Panc1 (cell line): ENCODE results near the gene NFIC. TPM values are rescaled to one million over a fixed set of nuclear protein-coding genes. Genes with fewer than 3 reads are reported as not detected.
A peak's percentile ranks its signal among the peaks of the same experiment; 100 is the strongest.

Experiments
- ATAC-seq: fragments of 200-7000 bp; cut with Tn5 transposase; 2 replicates; pipeline ENCODE4 v1.9.1; 2020; ENCODE audit warnings: mild to moderate bottlenecking, moderate library complexity
- BruUV-seq: library from RNA; stranded (reverse); fragments of 400-500 nt; replicated peaks from 2 replicates; lab custom pipeline; 2021; lab: Mats Ljungman, UMichigan
- CTCF ChIA-PET: fragments of 300-600 bp; sonication (Branson Sonifier 250); formaldehyde crosslinking; loops from one replicate; lab custom pipeline; 2022; ENCODE audit warnings: antibody characterized with exemption; lab: Charles Lee
- POLR2A ChIA-PET: fragments of 300-600 bp; sonication (Branson Sonifier 250); formaldehyde crosslinking; loops from one replicate; lab custom pipeline; 2022; ENCODE audit warnings: antibody characterized with exemption; lab: Charles Lee
- DNase-seq: peaks from one replicate; pipeline ENCODE4 v3.0.0-alpha.2; 2010; ENCODE audit warnings: low read depth, low spot score
- H3K27ac ChIP-seq: 2 replicates; pipeline ENCODE4 v1.5.1; 2011; ENCODE audit warnings: mild to moderate bottlenecking, low read length, inconsistent platforms
- H3K27me3 ChIP-seq: fragments of 200-500 bp; sonication (Bioruptor generic); 2 replicates; pipeline ENCODE4 v1.6.0; 2014; ENCODE audit warnings: low read length, inconsistent platforms; ENCODE audit not compliant: control insufficient read depth, insufficient read depth
- H3K36me3 ChIP-seq: fragments of 200-500 bp; sonication (Bioruptor generic); 2 replicates; pipeline ENCODE4 v1.5.1; 2014; ENCODE audit warnings: inconsistent platforms, mild to moderate bottlenecking, low read length, moderate library complexity; ENCODE audit not compliant: control insufficient read depth, insufficient read depth
- H3K4me1 ChIP-seq: 2 replicates; pipeline ENCODE4 v1.5.1; 2011; ENCODE audit warnings: inconsistent platforms, mild to moderate bottlenecking, low read length, moderate library complexity; ENCODE audit not compliant: control insufficient read depth, insufficient read depth
- H3K4me3 ChIP-seq, 2 experiments: 2 replicates each; pipeline ENCODE4 v1.5.1; 2011 to 2012; ENCODE audit warnings: low read depth in 2 of 2, low read length in 2 of 2, mild to moderate bottlenecking in 2 of 2, inconsistent platforms in 1 of 2, moderate library complexity in 1 of 2
- H3K9me3 ChIP-seq: fragments of 200-500 bp; sonication (Bioruptor generic); 2 replicates; pipeline ENCODE4 v1.5.1; 2014; ENCODE audit warnings: low read depth, mild to moderate bottlenecking, inconsistent platforms, low read length, moderate library complexity; ENCODE audit not compliant: control insufficient read depth, insufficient read depth
- POLR2AphosphoS5 ChIP-seq: IDR thresholded peaks from 2 replicates; pipeline ENCODE4 v1.6.1; 2012; ENCODE audit warnings: mild to moderate bottlenecking, low read depth, low read length, moderate library complexity
- REST ChIP-seq, 2 experiments: IDR thresholded peaks; 2 replicates each; pipeline ENCODE4 v1.6.1; 2011 to 2012; ENCODE audit warnings: low read depth in 2 of 2, control low read depth in 1 of 2, low read length in 1 of 2, mild to moderate bottlenecking in 1 of 2, moderate library complexity in 1 of 2; ENCODE audit not compliant: insufficient read depth in 1 of 2
- SIN3A ChIP-seq: IDR thresholded peaks from 2 replicates; pipeline ENCODE4 v1.6.1; 2012; ENCODE audit warnings: low read depth, mild to moderate bottlenecking, low read length, moderate library complexity, borderline replicate concordance; ENCODE audit not compliant: insufficient read depth
- TCF7L2 ChIP-seq: IDR thresholded peaks from 2 replicates; pipeline ENCODE4 v1.6.1; 2011; ENCODE audit warnings: mild to moderate bottlenecking, low read depth, low read length, inconsistent platforms
- in situ Hi-C: cut with HindIII; loops from 2 replicates; pipeline ENCODE4 v1.10.0; 2016; ENCODE audit warnings: low sequenced_read_pairs, low pct_unique_long_range_greater_than_20kb
- intact Hi-C: fragments of 100-400 bp; cut with micrococcal nuclease; formaldehyde crosslinking; loops from one replicate; pipeline ENCODE4 v1.10.0; 2022; ENCODE audit not compliant: unreplicated experiment
- total RNA-seq: library from RNA; stranded (reverse); gene quantifications from one replicate; pipeline ENCODE4 v1.2.1, GENCODE V29; 2021; ENCODE audit not compliant: unreplicated experiment
- TF ChIP-seq, protein P1 (sequence below): fragments of 450-650 bp; IDR thresholded peaks from 2 replicates; pipeline ENCODE4 v1.5.1; 2017; ENCODE audit warnings: mild to moderate bottlenecking

Gene NFIC
- total RNA-seq, 1 experiment from 2014 or later, result 120 TPM

DNA sequence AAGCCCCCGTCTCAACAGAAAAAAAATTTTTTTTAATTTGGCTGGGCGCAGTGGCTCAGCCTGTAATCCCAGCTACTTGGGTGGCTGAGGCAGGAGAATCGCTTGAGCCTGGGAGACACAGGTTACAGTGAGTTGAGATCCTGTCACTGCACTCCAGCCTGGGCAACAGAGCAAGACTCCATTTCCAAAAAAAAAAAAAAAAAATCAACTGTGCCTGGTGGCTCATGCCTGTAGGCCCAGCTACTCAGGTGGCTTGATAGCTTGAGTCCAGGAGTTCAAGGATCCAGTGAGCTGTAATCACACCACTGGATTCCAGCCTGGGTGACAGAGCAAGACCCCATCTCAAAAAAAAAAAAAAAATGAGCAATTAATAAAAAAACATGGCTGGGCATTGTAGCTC is 135.4 kb downstream of the NFIC start:
- ChIA-PET CTCF (no interaction called here), POLR2A (no interaction called here)
- H3K4me3 ChIP-seq, result no peak overlapping the region
- no peaks in the 10 kb centered on the region for H3K9me3 ChIP-seq
- intact Hi-C loops, result no loop called here
- no peaks in the 10 kb centered on the region for H3K4me1 ChIP-seq
- H3K36me3 ChIP-seq, result peaks cover 2% of the 10 kb centered on the region; the same call in 1 of the 2 replicates
- BruUV-seq, result no TSS peak
- in situ Hi-C loops, result no loop called here
- no peaks in the 10 kb centered on the region for H3K27me3 ChIP-seq
- TF ChIP-seq REST (IDR thresholded peaks at IDR 0.05; ENCODE audit: insufficient read depth in 1 of 2, low read depth in 2 of 2, low read length in 1 of 2) (no peak), SIN3A (no peak), POLR2AphosphoS5 (no peak), TCF7L2 (no peak)
- TF ChIP-seq, protein P1, sequence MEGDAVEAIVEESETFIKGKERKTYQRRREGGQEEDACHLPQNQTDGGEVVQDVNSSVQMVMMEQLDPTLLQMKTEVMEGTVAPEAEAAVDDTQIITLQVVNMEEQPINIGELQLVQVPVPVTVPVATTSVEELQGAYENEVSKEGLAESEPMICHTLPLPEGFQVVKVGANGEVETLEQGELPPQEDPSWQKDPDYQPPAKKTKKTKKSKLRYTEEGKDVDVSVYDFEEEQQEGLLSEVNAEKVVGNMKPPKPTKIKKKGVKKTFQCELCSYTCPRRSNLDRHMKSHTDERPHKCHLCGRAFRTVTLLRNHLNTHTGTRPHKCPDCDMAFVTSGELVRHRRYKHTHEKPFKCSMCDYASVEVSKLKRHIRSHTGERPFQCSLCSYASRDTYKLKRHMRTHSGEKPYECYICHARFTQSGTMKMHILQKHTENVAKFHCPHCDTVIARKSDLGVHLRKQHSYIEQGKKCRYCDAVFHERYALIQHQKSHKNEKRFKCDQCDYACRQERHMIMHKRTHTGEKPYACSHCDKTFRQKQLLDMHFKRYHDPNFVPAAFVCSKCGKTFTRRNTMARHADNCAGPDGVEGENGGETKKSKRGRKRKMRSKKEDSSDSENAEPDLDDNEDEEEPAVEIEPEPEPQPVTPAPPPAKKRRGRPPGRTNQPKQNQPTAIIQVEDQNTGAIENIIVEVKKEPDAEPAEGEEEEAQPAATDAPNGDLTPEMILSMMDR, result no peak
- DNase-seq, result no peak
- ATAC-seq, result no peak
- H3K27ac ChIP-seq, result no peak overlapping the region

- intact Hi-C loops, result no loop called here
- Histone ChIP-seq H3K9me3 (no peaks in the 10 kb centered on the region), H3K27me3 (no peaks in the 10 kb centered on the region), H3K27ac (0 out of 2 replicates have a peak overlapping the region, but pooled peaks have one; percentile 29), H3K4me3 (no peak overlapping the region), H3K36me3 (peaks cover 3% of the 10 kb centered on the region; the same call in 1 of the 2 replicates), H3K4me1 (no peaks in the 10 kb centered on the region)
- DNase-seq, result no peak
- BruUV-seq, result no TSS peak
- POLR2A ChIA-PET, result no interaction called here
- ATAC-seq, result no peak
- in situ Hi-C loops, result no loop called here
- CTCF ChIA-PET, result interaction anchor here (0.7 kb wide), 1 partner anchor 191 kb away, joined by 7 read pairs; no protein-coding TSS in a partner anchor
- TF ChIP-seq TCF7L2 (no peak), REST (IDR thresholded peaks at IDR 0.05; ENCODE audit: insufficient read depth in 1 of 2, low read depth in 2 of 2, low read length in 1 of 2) (no peak)
Observed at GRCh38 chr19:3503036-3503572, 136.7 kb downstream of the NFIC start.
